Mononuclear cell (primary cell): Measurements from ENCODE around the gene RNF19B. TPM values are rescaled to one million over a fixed set of nuclear protein-coding genes. Genes with fewer than 3 reads are reported as not detected.

Source experiments
- H3K27me3 ChIP-seq: 2 replicates; pipeline ENCODE4 v1.6.0; 2011; ENCODE audit warnings: low read length, control low read depth; ENCODE audit not compliant: insufficient read depth
- H3K4me1 ChIP-seq: 2 replicates; pipeline ENCODE4 v1.5.1; 2011; ENCODE audit warnings: mild to moderate bottlenecking, low read length, control low read depth; ENCODE audit not compliant: insufficient read depth
- H3K4me3 ChIP-seq: 2 replicates; pipeline ENCODE4 v1.5.1; 2011; ENCODE audit warnings: mild to moderate bottlenecking, low read length, moderate library complexity
- H3K9me3 ChIP-seq: 2 replicates; pipeline ENCODE4 v1.5.1; 2011; ENCODE audit warnings: low read depth, mild to moderate bottlenecking, control low read depth, low read length
- total RNA-seq: library from RNA; depleted of rRNA; stranded (reverse); fragments of >200 nt; gene quantifications from one replicate; pipeline ENCODE4 v1.2.3, GENCODE V29; 2012

RNF19B gene
- total RNA-seq, 1 donor, result 69.0 TPM

DNA sequence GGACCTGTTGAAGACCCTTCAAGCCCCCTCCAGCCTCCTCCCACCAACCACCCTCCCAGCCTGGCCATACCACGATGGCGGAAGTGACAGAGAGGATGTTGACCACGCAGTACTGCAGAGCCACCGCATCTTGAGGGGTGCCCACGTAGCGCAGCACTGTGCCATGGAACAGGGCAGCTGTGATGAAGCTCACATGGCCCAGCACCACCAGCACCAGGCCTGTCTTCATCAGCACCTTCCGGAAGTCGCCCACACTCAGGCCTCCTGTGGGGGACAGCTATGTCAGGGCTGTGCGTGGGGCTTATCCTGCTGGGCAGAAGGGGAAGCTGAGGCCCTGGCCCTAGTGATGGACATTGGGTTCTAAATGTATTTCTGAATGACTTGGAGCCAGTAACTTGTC, 66.6 kb downstream of the RNF19B start:
- peaks cover 10% of the 10 kb centered on the region for H3K4me1 ChIP-seq
- peaks cover 35% of the 10 kb centered on the region for H3K27me3 ChIP-seq
- H3K9me3 ChIP-seq, result no peaks in the 10 kb centered on the region
- no peak overlapping the region for H3K4me3 ChIP-seq

DNA sequence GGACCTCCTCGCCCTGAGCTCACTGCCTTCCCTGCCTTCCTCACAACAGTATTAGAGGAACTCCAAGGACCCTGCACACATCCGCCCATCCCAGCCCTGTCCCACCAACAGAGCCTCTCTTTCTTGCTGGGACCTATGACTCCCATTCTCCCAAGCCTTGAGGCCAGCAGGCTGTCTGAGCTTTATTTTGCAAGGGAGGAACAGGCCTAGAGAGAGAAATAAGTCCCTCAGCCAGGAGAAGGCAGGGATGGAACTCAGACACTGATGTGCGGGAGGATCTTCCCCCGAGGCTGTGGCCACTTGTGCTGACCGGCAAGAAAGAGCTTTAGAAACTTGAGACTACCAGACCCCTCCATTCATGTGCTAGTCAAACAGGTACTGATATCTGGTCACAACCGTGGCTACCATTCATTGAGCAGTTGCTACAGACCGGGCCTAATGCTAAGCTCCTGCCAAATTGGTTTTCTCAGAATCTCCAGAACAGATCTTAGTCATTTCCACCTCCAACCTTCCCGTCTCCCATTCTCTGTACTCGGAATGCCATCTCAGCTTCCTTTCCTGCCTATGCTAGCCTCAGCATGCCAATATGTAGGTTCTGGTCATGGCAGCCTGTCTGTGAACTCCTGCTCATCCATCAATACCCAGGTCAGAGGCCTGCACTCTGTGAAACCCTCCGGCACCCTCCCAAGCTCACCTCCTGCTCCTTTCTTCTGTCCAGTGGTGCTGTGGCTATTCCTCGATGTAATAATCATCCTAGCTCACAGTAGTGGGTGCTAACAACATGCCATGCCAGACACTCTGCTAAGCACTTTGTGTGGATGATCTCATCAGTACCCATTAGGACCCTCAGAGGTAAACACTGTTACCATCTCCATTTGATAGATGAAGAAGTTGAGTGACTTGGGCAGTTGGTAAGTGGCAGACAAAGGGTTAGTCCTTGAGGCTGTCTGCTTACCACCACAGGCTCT, 67.2 kb downstream of the RNF19B start:
- no peak overlapping the region for H3K4me3 ChIP-seq
- H3K4me1 ChIP-seq, result peaks cover 15% of the 10 kb centered on the region
- peaks cover 35% of the 10 kb centered on the region for H3K27me3 ChIP-seq
- H3K9me3 ChIP-seq, result no peaks in the 10 kb centered on the region

DNA sequence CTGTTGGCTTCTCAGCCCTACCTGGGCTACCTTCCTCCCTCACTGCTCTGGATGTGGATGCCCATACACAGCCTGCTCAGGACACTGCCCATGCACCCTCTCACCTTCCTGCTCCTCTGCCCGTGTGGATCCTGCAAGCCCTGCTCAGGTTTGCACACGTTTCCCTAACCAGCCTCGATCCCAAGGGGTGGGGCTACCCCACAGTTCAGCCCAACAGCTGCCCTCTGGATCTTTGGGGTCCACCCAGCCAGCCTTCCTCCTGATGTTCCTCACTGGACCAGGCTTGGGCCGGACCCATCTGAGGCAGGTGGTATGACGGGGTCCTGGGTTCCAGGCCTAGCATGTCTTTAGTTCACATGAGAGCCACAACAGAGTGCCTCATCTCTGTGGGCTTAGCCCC, 68.2 kb downstream of the RNF19B start:
- peaks cover 36% of the 10 kb centered on the region for H3K27me3 ChIP-seq
- peaks cover 15% of the 10 kb centered on the region for H3K4me1 ChIP-seq
- no peaks in the 10 kb centered on the region for H3K9me3 ChIP-seq
- no peak overlapping the region for H3K4me3 ChIP-seq

DNA sequence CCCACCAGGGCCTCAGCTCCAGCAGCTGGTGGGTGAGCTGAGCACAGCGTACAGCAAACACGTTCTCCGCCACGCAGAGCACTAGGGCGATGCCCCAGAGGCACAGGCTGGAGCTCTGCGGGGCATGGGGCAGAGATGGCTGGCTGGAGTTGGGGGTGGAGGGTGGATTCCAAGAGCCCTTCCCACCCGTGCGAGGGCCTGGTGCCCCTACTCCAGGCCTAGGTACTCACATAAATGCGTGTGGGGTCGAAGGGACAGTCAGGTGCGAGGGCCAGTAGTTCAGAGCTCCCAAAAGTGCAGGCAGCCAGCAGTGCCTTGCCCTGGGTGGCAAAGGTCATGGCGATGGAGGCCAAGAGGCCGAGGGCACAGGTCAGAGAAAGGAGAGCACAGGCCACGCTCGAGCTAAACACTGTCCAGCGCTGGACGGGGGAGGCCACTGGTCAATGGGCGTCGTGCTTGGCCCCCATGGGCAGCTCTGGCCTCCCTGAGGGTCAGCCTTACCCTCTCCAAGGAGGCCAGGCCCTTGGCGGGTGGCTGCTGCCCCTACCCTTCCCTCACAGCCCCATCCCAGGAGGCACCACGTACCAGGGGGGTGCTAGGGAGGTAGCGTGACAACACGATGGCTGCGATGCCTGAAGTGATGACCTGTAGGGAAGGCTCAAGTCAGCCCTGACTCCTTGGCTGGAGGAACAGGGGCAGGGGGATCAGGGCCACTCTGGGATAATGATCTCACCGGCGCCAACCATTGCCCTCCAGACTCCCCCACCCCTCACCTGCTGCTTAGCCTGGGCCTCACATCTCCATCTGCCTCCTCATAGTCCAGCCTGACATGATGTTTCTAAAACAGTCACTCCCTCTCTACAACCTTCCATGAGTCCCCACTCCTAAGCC, 69.0 kb downstream of the RNF19B start:
- H3K9me3 ChIP-seq, result no peaks in the 10 kb centered on the region
- H3K4me3 ChIP-seq, result no peak overlapping the region
- peaks cover 9% of the 10 kb centered on the region for H3K4me1 ChIP-seq
- peaks cover 40% of the 10 kb centered on the region for H3K27me3 ChIP-seq

DNA sequence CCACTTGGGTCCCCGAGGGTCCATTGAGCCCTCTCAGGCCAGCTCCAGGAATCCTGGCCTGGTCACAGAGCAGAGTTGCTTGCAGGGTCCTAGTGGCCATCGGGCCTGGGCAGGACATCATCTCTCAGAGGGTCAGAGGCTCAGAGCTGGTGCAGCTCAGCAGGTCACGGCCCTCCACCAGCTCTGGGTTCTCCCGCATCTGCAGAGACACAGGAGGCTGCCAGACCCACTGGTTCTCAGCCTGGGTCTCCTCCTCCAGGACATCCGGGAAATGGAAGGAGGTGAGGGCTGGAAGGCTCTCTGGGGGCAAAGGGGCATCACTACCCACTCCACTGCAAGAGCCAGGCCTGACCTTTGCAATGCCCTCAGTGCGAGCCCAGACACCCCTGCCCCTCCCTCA, 69.9 kb downstream of the RNF19B start:
- Histone ChIP-seq H3K4me3 (no peak overlapping the region), H3K9me3 (no peaks in the 10 kb centered on the region), H3K4me1 (peaks cover 8% of the 10 kb centered on the region), H3K27me3 (peaks cover 35% of the 10 kb centered on the region)

DNA sequence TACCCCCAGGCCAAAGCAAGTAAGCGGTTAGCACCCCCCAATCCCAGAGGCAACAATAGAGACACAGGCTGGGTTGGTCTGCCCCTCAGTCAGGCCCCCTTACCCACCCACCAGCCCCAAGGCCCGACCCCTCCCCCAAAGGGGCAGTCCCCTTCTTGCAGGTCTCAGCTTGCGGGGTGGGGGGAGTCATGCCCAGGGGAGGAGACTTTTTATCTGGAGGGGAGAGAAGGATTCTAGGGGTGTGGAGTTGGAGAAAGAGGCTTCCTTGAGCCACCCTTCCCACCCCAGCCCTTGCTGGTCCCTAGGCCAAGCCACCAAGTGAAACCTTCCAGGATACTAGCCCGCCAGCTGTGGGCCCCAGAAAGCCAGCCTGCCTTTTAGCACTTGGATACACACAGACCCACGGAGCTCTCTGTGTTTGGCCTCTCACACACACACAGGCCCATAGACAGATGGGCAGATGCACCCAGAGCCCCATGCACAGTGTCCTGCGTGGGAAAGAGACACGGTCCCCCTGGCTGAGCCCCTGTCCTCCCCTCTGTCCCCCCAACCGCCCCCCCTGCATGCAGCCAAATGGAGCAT, 70.5 kb downstream of the RNF19B start:
- no peaks in the 10 kb centered on the region for H3K9me3 ChIP-seq
- H3K4me1 ChIP-seq, result peaks cover 8% of the 10 kb centered on the region
- H3K27me3 ChIP-seq, result peaks cover 32% of the 10 kb centered on the region
- H3K4me3 ChIP-seq, result no peak overlapping the region

DNA sequence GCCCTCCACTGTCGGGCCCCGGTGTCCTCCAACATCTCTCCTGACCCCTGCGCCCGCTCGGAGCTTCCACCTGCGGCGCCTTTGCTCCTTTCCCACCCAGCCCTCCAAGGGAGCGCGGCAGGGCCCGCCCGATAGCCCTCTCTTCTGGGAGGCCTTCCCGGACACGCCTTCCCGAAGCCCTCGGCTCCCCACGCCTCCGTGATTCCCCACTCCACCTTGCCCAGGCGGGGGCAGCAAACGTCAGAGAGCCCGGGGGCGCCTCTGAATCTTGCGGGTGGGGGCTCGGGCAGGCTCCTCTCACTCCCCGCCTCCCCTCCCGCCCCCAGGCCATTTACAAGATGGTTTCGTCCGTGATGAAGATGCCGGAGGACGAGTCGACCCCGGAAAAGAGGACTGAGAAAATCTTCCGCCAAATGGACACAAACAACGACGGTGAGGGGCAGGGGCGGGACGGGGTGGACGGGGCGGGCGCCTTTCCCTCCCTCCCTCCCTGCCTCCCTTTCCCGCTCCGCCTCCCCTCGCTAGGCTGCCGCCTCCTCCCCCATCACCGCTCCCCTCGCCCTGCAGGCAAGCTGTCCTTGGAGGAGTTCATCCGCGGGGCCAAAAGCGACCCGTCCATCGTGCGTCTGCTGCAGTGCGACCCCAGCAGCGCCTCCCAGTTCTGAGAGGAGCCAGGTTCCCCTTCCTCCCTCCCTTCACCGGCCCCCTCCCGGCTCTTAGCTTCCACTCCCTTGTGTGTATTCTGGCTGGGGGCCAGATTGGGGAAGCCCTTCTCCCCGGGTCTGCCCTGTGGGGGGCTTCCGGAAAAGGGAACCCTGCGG, 71.2 kb downstream of the RNF19B start:
- H3K9me3 ChIP-seq, result no peaks in the 10 kb centered on the region
- H3K4me3 ChIP-seq, result no peak overlapping the region
- H3K4me1 ChIP-seq, result peaks cover 8% of the 10 kb centered on the region
- H3K27me3 ChIP-seq, result peaks cover 32% of the 10 kb centered on the region

DNA sequence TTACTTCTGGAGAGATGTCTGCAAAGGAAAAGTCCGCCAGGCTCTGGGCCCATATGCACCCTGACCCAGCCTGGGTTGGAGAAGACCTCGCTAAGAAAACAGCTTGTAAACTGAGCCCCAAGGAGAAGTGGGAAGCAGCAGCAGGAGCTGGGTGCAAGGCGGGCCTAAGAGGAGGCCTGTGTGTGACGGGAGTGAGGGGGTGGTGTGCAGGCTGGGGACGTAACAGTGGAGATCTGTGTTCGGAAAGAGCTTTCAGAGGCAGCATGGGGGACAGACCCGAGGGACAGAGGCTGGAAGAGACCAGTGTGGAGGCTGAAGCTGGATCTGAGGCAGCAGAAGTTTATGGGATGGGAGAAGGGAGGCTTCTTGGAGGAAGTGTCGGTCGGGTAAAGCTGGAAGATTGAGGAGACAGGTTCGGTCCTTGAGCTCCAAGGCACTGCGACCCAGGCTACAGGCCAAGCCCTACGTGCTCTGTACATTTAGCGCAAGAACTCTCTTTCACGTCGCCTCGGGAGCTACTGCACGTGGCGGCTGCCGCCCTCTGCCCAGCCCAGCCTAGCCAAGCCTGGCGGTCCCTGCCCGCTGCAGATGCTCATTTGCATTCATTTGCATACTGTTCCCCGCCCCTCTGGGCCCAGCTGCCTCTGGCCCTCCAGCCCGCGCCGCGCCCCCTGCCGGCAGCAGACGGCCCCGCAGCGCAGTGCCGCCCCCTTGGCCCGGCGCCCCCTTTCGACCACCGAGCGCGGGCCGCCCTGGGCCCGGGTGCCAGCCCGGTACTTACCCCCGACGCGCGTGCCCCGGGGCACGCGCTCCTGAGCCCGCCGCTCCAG, 72.0 kb downstream of the RNF19B start:
- H3K27me3 ChIP-seq, result peaks cover 37% of the 10 kb centered on the region
- H3K9me3 ChIP-seq, result no peaks in the 10 kb centered on the region
- peaks cover 8% of the 10 kb centered on the region for H3K4me1 ChIP-seq
- no peak overlapping the region for H3K4me3 ChIP-seq

DNA sequence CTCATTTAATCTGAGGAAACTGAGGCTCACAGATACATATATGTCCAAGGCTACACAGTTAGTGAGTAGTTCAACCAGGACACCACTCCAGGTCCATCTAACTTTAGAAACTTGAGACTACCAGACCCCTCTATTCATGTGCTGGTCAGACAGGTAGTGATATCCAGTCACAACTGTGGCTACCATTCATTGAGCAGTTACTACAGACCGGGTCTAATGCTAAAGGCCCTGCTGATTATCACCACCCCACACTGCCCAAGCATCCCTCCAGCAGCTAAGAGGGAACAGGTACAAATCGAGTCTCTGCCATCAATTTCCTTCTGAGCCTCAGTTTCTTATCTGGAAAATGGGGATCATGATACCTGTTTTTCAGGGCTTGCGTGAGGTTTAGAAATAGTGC, 73.0 kb downstream of the RNF19B start:
- Histone ChIP-seq H3K4me1 (peaks cover 8% of the 10 kb centered on the region), H3K4me3 (no peak overlapping the region), H3K9me3 (no peaks in the 10 kb centered on the region), H3K27me3 (peaks cover 46% of the 10 kb centered on the region)

DNA sequence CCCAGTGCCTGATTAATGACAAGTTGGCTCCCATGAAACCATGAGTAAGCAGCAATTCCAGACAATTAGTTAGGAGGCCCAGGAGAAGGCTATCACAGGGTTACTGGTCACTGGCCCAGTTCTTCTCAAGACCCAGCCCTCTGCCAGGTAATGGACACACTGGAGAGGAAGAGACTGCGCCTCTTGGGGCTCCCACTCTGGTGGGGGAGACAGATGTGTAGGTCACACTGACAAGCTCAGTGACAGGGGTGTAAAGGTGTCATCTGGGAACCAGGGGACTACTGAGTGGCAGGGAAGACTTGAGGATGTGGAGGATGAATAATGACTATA, 73.4 kb downstream of the RNF19B start:
- H3K4me1 ChIP-seq, result peaks cover 8% of the 10 kb centered on the region
- H3K9me3 ChIP-seq, result no peaks in the 10 kb centered on the region
- no peak overlapping the region for H3K4me3 ChIP-seq
- H3K27me3 ChIP-seq, result peaks cover 46% of the 10 kb centered on the region

DNA sequence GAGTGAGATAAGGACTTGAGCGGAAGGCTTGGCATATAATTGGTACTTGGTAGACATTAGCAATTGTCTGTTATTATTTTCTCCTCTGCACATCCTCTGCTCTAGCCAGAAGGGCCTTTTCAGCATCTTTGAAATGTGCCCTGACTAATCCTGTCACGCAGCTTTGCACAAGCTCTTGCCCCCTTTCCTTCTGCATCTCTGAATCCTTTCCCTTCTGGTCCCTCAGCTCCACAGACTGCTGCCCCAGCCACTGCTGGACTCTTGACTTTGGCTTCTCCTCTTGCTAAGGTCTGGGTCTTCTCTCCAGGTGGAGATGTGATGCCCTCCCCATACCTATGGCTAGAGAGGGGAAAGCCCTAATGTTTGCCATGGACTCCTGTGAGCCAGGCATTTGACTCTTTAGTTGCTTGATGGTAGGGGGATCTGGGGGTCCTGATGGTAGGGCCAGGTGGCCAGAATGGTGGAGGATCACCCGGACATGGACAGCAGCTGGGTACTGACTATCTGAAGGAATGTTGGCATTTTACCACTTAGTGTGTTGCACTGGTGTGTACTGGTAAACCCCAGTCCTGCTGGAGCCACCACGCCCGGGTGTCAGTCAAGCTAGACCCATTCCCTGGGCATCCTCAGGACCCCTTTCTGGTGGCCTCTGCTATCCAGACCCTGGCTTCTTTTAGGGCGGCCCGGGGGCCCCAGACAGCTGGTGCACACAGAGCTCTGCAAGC, 73.9 kb downstream of the RNF19B start:
- Histone ChIP-seq H3K27me3 (peaks cover 46% of the 10 kb centered on the region), H3K4me3 (no peak overlapping the region), H3K9me3 (no peaks in the 10 kb centered on the region), H3K4me1 (peaks cover 8% of the 10 kb centered on the region)

DNA sequence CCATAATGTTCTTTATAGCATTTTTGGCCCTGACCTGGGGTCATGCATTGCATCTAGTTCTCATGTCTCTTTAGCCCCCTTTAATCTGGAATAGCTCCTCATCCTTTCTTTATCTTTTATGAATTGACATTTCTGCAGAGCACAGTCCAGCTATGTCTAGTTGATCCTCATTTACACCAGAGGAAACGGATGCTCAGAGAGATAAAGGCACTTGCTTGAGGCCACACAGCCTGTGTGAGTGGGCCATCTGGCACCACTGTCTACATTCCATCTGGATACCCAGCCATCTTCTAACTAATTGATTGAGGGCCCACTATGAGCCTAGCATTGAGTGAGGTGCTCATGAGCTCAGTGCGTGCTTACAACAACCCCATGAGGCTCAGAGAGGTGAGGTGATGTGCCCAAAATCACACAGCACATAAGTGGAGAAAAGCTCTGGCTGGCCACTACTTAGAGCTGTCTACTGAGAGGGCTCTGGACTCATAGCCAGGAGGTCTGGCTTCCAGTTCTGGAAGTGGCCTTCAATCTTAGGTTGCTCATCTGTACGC, 74.8 kb downstream of the RNF19B start:
- Histone ChIP-seq H3K27me3 (peaks cover 55% of the 10 kb centered on the region), H3K4me3 (no peak overlapping the region)

More for the DNA sequence above, 74.8 kb downstream of the RNF19B start:
- peaks cover 8% of the 10 kb centered on the region for H3K4me1 ChIP-seq
- H3K9me3 ChIP-seq, result no peaks in the 10 kb centered on the region
